Measurements from ENCODE around the gene CNTNAP4.

CNTNAP4 gene

DNA sequence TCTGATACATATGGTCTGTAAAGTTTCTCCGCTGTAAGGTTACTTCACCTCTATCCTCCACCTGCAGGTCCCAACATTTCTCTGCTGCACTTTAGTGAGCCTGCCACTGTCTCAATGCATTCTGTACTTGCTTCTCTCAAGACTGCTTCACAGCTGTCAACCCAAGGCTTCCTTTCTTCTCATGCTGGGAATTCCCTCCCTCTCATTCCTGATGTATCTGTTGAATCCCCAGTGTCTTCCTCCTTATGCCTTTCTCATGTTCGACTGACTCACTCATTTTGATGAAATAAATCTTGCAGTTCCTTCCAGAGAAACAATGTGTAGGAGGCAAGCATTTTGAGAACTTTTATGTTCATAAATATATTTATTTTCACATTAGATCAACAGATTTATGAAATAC lies 288.3 kb downstream of the CNTNAP4 start:
- TF ChIP-seq ZFX (IDR thresholded peaks at IDR 0.05) = no peak
- TF ChIP-seq CTCF (conservative IDR thresholded peaks at IDR 0.05) = no peak
- no peak overlapping the region for H3K27ac ChIP-seq

DNA sequence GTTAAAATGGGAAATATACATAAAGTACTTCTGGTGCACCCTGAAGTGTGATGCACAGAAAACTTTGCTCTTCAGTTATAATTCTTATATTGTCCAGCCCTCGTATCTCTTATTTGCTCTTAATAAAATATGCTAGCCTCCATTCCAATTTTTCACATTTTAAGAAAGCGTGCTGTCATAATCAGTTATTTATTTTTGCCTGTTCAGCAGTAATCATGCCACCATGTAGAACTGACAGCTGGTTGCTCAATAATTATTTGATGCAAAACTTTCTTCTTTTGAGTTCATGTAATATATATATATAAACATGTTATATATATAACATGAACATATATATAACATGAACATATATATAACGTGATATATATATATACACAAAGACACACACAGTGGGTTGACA lies 294.6 kb downstream of the CNTNAP4 start:
- no peak overlapping the region for H3K27ac ChIP-seq
- no peak for TF ChIP-seq CTCF (conservative IDR thresholded peaks at IDR 0.05)

DNA sequence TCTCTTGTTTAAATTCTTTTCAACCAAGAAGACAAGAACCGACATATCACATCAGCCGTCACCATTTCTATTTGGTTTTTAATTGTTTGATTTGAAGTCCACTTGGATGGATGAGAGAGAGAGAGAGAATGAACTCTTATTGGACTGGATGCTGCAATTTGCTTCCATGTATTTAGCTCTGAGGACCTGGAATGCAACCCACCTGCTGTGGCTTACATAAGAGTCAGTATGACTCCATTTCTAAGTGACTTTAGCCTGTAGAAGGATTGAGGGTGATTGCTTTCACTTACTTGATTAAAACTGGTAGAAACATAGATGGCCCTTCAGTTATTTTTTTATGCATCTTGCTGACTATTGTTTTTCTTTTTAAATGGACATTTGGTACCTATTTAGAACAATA lies 296.1 kb downstream of the CNTNAP4 start:
- TF ChIP-seq ZFX (IDR thresholded peaks at IDR 0.05) (no peak), CTCF (conservative IDR thresholded peaks at IDR 0.05) (no peak)
- no peak overlapping the region for H3K27ac ChIP-seq

DNA sequence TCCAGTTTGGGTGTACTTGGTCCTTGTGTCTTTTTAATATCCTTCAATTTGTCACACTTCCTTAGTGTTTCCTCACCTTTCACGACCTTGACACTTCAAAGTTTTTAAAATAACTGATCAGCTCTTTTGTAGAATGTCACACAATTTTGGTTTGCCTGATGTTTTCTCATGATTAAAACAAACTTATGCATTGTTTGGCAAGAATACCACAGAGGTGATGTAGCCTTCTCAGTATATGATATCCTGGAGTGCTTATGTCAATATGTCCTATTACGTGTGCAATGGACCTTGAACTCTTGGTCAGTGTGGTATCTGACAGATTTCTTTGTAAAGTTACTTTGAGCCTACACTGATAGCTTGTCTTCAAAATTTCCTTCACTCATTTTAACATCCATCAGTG lies 297.4 kb downstream of the CNTNAP4 start:
- no peak overlapping the region for H3K27ac ChIP-seq
- TF ChIP-seq CTCF (conservative IDR thresholded peaks at IDR 0.05) (no peak), ZFX (IDR thresholded peaks at IDR 0.05) (no peak)

GRCh38 chr16:76576526-76576925 lies 299.3 kb downstream of the CNTNAP4 start:
- TF ChIP-seq CTCF (conservative IDR thresholded peaks at IDR 0.05) = no peak
- TF ChIP-seq ZFX (IDR thresholded peaks at IDR 0.05) = no peak
- H3K27ac ChIP-seq = no peak overlapping the region

DNA sequence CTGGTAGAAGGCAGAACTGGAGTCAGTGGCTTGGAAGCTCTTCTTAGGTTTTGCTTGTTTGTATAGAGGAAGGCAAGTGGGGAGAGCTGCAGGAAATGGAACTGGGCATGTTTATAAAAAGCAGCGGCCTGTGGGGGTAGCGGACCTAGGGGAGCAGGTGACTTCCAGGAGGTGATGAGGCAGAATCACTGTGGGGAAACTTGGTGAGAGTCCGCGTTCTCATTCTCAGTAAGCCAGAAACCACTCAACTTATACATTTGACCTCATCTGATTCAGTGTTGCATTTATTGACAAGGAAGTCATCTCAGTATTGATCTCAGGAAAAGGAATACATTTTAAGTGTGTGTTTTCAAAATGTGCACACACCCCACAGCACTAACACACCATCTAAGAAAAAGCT lies 299.8 kb downstream of the CNTNAP4 start:
- no peak for TF ChIP-seq ZFX (IDR thresholded peaks at IDR 0.05)
- no peak overlapping the region for H3K27ac ChIP-seq

DNA sequence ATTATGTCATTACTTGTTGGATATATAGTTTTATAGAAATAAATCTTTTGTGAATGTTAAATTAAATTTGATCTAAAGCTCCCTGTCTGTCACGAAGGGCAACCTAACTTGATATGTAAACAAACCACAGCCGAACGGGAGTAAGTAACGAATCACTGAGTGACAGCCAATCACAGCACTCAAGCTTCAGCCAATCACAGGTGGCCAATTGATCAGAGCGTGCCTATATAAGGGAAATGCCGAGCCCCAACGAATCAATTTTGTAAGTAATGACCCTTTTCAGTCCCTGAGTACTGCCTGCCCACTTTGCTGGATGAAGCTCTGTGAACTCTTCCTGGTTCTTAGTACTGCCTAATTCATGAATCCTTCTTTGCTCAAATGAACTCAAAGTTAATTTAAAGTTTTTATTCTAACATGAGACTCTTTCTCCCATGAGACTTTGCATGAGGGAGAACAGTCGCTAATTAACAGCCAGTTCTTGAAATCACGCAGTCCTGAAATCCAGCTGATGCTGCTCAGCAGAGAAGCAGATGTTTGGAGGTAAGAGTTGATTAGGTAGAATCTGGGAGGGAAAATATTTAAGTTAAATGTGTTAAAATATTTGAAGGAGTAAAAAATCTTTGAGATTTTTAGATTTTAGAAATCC lies 302.2 kb downstream of the CNTNAP4 start:
- H3K27ac ChIP-seq = no peak overlapping the region
- TF ChIP-seq ZFX (IDR thresholded peaks at IDR 0.05) = no peak
- no peak for TF ChIP-seq CTCF (conservative IDR thresholded peaks at IDR 0.05)

- no peak overlapping the region for H3K27ac ChIP-seq
- TF ChIP-seq CTCF (conservative IDR thresholded peaks at IDR 0.05) = no peak
- no peak for TF ChIP-seq ZFX (IDR thresholded peaks at IDR 0.05)
These were observed 306.3 kb downstream of the CNTNAP4 start for GRCh38 chr16:76583466-76583865.
